HG03139 (cell line): ENCODE measurements around the gene RPS18.
"Not testable (repeated sequence)": the region's sequence is repeated elsewhere in the genome, so short reads cannot be mapped to it uniquely, and the experiment has no call there.

Experiments
- ATAC-seq: cut with Tn5 transposase; IDR thresholded peaks from one replicate; pipeline ENCODE4 v1.9.1; 2021; ENCODE audit not compliant: unreplicated experiment

The RPS18 gene

GRCh38 chr6:33272275-33273128 is 627 bp downstream of the RPS18 start:
- no peak for ATAC-seq

DNA sequence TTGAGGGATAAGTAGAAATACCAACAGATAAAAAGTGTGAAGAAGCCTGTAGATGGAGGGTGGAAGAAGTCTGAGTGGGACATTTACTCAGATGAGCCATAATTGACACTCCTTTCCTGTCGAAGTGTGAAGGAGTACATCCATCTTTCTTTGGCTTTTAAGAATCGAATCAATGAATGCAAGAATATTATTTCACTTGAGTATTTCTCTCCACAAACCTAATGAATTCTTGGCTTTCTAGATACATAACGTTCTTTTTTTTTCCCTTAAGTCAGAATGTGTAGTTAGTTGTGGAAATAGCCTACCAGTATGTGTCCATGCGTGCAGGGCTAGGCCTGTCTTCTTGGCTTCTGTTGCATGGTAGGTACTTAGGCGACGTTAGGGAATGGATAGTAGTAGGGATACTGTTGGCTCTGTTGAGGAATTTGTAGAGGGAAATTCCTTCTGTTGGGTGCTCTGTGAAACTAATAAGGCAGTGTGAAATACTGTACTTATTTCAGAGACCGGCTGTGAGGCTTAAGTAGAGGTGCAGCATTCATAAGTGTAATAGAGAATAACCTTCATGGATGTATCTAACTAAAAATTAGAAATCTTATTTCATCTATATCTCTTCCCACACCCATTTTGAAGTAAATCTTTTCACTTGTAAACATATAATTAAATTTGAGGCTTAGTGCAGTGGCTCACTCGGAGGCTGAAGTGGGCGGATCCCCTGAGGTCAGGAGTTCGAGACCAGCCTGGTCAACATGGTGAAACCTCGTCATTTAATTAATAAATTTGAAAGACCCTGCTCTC is 1.5 kb downstream of the RPS18 start:
- no peak for ATAC-seq

DNA sequence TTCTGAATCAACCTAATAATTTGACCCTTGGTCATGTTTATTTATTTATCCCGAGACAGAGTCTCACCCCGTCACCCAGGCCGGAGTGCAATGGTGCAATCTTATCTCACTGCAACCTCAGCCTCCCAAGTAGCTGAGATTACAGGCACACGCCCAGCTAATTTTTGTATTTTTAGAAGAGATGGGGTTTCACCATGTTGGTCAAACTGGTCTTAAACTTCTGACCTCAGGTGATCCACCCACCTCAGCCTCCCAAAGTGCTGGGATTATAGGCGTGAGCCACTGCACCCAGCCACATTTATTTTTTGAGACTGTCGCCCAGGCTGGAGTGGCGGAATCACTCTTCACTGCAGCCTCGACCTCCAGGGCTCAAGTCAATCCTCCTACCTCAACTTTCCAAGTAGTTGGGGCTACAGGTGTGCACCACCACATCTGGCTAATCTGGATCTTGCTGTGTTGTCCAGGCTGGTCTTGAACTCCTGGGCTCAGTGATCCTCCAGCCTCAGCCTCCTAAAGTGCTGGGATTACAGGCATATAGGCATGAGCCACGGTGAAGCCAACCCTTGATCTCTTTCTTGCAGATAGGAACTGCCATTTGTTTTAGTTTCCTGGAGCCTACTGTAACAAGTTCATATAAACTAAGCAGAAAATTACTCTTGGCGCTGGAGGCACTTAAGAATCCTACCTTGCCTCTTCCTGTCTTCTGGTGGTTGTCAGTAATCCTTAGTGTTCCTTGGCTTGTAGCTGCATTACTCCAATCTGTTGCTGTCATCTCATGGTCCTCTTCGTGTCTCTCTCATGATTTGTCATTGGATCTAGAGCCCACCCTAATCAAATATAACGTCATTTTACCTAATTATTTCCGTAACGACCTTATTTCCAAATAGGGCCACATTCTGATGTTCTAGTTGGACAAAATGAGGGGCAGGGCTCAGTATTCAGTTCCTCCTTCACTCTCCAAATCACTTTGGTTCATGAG is 2.3 kb downstream of the RPS18 start:
- no peak for ATAC-seq

DNA sequence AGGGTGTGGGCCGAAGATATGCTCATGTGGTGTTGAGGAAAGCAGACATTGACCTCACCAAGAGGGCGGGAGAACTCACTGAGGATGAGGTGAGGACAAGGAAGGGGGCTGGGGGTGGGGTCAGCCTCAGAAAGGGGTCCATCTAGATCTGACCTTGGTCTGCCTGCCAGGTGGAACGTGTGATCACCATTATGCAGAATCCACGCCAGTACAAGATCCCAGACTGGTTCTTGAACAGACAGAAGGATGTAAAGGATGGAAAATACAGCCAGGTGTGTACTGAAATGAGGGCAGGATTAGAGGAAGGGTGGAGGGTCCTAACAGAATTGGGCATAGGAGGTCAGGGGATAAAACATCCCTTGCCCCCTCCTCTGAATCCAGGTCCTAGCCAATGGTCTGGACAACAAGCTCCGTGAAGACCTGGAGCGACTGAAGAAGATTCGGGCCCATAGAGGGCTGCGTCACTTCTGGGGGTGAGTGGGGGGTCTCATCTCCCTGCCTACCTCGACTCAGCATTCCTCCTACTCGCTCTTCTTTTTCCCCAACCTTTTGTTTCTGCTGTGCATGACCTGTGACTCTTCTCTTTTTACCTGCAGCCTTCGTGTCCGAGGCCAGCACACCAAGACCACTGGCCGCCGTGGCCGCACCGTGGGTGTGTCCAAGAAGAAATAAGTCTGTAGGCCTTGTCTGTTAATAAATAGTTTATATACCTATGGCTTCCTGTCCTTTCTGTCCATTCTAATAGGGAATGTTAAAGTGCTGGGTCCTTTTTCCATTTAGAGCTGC is 4.1 kb downstream of the RPS18 start:
- ATAC-seq, result not testable (repeated sequence)

DNA sequence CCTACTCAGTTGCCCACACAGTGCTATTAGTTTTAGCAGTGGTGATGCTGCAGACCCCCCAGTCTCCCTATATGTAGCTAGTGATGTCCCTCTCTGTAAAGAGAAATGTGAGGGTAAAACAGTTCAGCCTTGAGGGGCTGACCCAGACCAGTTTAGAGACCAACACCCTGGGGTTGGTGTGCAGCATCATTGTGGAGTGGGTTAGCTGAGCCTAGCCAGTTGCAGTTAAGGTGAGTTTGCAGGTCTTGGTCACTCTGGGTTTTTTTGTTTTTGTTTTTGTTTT is 4.6 kb downstream of the RPS18 start:
- ATAC-seq, result no peak

DNA sequence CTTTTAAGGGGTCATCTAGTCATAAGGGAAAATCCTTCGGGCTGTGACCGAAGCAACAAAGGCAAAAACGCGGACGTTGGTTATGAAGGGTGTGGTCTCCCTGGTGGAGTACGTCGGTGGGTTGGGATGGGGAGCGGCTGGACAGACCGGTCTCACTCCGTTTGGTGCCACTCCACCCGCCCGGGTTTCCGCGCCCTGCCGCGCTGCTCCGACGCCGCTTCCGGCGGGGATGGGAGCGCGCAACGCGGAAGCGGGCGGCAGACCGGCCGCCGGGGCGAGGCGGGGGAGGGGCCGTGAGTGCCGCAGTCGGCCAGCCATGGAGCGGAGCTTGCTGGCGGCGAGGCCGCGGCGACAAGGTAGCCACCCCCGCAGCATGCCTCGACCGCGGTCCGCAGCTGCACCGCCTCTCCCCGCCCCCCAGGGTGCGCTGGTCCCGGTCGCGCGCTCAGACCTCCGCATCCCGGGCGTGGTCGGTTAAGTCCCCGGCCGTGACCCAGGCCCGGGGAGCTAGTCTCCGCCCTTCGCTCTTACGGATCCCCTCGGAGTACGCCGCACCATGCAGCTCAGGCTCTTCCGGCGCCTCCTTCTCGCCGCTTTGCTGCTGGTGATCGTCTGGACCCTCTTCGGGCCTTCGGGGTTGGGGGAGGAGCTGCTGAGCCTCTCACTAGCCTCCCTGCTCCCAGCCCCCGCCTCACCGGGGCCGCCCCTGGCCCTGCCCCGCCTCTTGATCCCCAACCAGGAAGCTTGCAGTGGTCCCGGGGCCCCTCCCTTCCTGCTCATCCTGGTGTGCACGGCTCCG is 5.2 kb downstream of the RPS18 start, which contains the start of gene B3GALT4:
Gene B3GALT4, plus strand, starts transcription at position 260 of the 799 bp plus-strand sequence. Its CDS starts 297 bp downstream, at position 557.
- ATAC-seq, result peak; percentile 53

DNA sequence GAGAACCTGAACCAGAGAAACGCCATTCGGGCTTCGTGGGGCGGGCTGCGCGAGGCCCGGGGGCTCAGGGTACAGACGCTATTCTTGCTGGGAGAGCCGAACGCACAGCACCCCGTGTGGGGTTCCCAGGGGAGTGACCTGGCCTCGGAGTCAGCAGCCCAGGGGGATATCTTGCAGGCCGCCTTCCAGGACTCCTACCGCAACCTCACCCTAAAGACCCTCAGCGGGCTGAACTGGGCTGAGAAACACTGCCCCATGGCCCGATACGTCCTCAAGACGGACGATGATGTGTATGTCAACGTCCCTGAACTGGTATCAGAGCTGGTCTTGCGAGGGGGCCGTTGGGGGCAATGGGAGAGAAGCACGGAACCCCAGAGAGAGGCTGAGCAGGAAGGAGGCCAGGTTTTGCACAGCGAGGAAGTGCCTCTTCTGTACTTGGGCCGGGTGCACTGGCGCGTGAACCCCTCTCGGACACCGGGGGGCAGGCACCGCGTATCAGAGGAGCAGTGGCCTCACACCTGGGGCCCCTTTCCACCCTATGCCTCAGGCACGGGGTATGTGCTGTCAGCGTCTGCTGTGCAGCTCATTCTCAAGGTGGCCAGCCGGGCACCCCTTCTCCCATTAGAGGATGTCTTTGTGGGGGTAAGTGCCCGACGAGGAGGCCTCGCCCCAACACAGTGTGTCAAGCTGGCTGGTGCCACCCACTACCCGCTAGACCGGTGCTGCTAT is 6.0 kb downstream of the RPS18 start:
- no peak for ATAC-seq

DNA sequence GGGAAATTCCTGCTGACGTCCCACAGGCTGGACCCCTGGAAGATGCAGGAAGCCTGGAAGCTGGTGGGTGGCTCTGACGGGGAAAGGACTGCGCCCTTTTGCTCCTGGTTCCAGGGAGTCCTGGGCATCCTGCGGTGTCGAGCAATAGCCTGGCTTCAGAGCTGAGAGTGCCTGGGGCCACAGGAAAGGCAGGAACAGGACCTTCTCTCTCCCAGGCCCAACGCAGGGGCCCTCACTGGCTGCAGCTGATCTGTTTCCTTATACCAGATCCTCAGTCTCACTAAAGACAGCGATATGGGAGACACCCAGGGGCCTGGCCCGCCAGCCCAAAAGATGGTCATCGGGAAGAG is 6.5 kb downstream of the RPS18 start:
- ATAC-seq, result no peak

DNA sequence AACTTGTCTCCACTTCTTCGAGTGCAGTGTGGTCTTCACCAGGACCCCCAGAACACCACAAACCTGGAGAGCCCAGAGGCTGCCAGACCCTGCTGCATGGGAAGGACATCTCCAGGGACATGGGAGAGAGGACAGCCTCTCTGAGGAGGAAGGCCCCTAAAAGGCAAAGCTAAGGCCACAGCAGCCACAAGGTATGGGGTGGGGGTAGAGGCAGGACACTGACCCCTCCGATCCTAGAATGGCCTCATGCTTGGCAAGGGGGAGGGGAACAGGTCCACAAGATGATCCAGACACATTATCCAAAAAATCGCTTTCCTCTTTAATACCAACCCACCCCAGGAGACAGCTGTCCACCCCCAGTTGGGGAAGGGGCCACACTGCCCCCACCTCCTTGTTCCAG is 6.9 kb downstream of the RPS18 start:
- no peak for ATAC-seq

- ATAC-seq, result no peak
Observed at GRCh38 chr6:33279257-33279695, 7.4 kb downstream of the RPS18 start.

- no peak for ATAC-seq
Observed at GRCh38 chr6:33279971-33280511, 8.2 kb downstream of the RPS18 start.

- no peak for ATAC-seq
Observed at GRCh38 chr6:33280539-33280938, 8.7 kb downstream of the RPS18 start.

GRCh38 chr6:33285214-33285613 is 13.3 kb downstream of the RPS18 start:
- not testable (repeated sequence) for ATAC-seq

DNA sequence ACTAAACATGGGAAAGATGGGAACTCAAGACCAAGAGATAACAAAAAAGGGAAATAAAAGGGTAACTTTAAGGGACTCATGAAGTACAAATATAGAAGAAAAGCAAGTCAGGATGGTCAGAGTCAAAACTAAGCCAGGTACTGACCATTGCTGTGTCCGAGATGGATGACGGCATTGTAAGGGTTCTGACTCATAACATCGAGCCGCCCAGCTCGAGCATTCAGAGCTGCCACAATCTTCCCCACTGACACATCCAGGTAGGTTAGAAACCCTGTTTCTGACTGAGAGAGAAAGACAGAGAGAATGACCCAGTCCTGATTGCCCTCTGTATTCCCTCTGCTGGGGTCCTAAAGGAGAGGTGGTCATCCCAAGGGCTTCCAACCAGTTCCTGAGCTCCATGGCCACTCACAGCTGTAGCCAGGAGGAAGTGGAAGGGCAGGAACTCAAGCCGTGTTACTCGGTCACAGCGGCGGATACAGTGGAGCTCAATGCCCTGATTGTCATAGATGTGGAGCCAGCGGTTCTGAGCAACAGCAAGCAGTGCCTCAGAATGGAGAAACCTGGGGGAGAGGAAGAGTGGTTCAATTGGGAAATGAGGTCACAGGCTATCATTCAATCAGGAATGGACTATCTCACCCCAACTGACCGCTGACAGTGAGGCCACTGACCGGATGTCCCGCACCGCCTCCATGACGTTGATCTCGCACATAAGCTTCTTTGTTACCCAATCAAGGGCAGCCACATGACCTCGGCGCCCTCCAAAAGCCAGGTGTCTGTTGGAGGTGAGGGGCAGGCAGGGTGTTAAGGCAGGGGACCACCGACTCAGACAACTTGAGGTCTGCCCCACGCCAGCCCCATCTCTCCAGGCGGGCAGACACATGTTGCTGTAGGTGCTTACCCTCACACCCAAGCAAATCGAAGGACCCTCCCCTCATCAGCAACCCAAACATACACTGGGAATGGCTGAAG is 15.4 kb downstream of the RPS18 start:
- no peak for ATAC-seq

GRCh38 chr6:33288141-33288920 is 16.5 kb downstream of the RPS18 start:
- ATAC-seq, result peak; percentile 4

- peak; percentile 74 for ATAC-seq
Observed at GRCh38 chr6:33288921-33289783, 17.3 kb downstream of the RPS18 start, which contains the start of the genes PFDN6 and WDR46. TSS of gene PFDN6 (plus strand) at chr6:33289601. CDS start at chr6:33289857, 256 bp downstream. TSS of gene WDR46 (minus strand) at chr6:33289239. CDS start at chr6:33289170, 69 bp downstream.
